ENCODE measurements around the gene THAP10.
A peak's percentile ranks its signal among the peaks of the same experiment; 100 is the strongest.
"Not testable (repeated sequence)": the region's sequence is repeated elsewhere in the genome, so short reads cannot be mapped to it uniquely, and the experiment has no call there.

THAP10 gene

GRCh38 chr15:70876011-70876410 is 16.2 kb downstream of the THAP10 start:
- DNase-seq = no peak

GRCh38 chr15:70875001-70875782 is 17.0 kb downstream of the THAP10 start:
- no peak for DNase-seq

- DNase-seq = no peak
Observed at GRCh38 chr15:70873232-70874054, 18.8 kb downstream of the THAP10 start.

- DNase-seq = not testable (repeated sequence)
Observed at GRCh38 chr15:70871490-70871889, 20.7 kb downstream of the THAP10 start.

DNA sequence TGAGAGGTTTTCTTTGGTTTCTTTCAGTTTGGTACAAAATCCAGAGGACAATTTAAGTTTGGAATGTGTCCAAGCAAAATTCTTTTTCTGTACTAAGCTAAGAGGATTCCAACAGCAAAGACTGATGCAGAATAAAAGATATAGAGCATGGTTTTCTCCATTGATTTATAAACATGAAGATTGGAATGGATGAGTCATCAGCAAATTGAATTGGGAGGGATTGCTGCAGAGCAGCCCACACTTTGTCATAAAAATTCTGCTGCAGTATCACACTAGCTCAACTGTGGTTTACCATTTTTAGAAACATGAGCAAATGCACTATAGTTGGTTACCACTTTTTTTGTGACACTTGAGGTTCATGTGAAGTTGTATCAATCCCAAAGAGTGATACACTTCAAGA is 22.2 kb downstream of the THAP10 start:
- DNase-seq = no peak

DNA sequence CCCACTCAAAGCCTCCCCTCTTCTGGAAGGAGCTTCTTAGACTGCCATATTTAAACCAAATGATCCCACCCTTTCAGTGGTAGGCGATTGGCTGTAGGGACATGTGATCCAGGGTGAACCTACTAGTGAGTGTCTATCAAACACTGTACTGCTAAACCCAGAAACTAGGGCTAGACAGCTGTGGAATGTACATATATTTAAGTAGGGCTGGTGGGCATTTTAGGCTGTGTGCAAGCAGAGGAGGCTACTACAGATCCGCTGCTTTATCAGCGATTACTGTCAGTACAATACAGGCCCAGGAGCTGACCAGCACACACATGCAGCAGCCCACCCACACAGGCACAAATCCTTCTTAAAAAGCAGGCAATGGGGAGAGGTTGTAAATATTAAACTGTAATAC is 22.9 kb downstream of the THAP10 start:
- no peak for DNase-seq

DNA sequence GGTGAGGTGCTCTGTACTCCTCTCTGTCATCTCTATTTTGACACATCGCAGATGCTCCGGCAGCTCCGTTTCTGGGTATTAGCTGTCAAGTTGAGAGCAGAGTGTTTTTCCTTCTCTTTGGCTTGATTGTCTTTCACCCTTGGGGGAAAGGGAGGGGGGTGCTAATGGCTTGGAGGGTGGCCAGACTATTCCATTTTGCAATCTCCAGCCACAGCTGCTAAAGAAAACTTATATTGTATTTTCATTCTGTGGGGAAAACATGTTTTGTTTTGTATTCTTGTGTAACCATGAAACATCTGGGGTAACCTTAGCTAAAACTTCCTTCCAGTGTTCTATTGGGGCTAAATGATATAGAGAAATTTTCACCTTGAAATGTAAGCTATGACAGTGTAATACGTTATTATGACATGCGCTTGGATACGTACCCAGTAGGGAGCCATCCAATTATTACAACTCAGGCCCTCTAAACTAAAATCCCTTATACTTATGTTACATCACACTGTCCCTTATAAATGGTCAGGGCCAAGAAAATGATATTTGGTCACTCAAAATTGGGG is 24.2 kb downstream of the THAP10 start:
- no peak for DNase-seq

GRCh38 chr15:70866982-70867641 is 25.1 kb downstream of the THAP10 start:
- DNase-seq = no peak

- DNase-seq = no peak
Observed at GRCh38 chr15:70863450-70864218, 28.6 kb downstream of the THAP10 start.

DNA sequence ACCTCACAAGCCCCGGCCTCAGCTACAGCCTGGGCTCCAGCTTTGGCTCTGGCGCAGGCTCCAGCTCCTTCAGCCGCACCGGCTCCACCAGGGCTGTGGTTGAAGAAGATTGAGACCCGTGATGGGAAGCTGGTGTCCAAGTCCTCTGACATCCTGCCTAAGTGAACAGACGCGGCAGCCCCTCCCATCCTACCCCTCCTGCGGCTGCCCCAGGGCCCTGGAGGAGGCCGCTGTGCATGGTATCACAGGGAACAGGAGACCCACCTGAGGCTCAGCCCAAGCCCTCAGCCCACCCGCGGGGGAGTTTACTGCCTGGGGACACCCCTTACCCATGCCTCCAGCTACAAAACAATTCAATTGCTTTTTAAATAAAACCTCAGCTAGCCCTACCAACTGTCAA is 32.2 kb downstream of the THAP10 start:
- DNase-seq = no peak

- no peak for DNase-seq
Observed at GRCh38 chr15:70859322-70859908, 32.8 kb downstream of the THAP10 start.

DNA sequence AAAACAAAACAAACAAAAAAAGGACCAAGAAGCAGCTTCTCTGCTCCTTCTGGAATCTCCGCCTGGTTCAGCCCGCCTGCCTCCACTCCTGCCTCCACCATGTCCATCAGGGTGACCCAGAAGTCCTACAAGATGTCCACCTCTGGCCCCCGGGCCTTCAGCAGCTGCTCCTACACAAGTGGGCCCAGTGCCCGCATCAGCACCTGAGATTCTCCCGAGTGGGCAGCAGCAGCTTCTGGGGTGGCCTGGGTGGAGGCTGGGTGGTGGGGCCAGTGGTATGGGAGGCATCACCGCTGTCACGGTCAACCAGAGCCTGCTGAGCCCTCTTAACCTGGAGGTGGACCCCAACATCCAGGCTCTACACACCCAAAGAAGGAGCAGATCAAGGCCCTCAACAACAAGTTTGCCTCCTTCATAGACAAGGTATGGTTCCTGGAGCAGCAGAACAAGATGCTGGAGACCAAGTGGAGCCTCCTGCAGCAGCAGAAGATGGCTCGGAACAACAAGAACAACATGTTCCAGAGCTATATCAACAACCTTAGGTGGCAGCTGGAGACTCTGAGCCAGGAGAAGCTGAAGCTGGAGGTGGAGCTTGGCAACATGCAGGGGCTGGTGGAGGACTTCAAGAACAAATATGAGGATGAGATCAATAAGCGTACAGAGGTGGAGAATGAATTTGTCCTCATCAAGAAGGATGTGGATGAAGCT is 33.5 kb downstream of the THAP10 start:
- DNase-seq = not testable (repeated sequence)

- no peak for DNase-seq
Observed at GRCh38 chr15:70857562-70858285, 34.5 kb downstream of the THAP10 start.

DNA sequence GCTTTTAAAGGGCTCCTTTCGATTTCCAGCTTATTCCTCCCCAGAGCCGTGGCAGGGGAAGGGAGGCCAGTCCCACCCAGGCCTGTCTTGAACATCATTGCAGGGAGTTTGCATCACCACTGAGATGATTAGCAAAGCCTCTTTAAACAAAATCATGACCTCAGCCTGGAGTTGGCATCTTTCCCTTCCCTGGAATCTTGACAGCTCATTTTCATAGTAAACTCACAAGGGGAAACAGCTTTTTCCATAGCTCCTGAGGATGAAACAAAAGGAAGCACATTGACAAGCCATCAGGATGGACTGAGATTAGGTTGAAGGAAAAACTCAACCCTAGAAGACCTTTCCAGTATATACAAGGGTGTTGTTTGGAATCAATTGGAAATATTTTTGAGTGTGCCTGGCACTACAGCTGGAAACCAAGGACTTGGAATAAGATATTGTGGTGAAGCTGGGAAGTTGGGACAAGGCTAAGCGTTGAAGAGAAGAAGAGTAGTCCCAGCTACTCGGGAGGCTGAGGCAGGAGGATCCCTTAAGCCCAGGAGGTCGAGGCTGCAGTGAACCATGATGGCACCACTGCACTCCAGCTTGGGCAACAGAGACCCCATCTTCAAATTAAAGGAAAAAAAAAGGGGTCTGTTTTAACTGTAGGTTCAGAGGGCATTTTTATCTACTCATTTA is 35.2 kb downstream of the THAP10 start:
- no peak for DNase-seq

- no peak for DNase-seq
Observed at GRCh38 chr15:70856177-70856883, 35.9 kb downstream of the THAP10 start.

- no peak for DNase-seq
Observed at GRCh38 chr15:70855764-70856163, 36.5 kb downstream of the THAP10 start.

GRCh38 chr15:70854666-70854976 is 37.6 kb downstream of the THAP10 start:
- no peak for DNase-seq

DNA sequence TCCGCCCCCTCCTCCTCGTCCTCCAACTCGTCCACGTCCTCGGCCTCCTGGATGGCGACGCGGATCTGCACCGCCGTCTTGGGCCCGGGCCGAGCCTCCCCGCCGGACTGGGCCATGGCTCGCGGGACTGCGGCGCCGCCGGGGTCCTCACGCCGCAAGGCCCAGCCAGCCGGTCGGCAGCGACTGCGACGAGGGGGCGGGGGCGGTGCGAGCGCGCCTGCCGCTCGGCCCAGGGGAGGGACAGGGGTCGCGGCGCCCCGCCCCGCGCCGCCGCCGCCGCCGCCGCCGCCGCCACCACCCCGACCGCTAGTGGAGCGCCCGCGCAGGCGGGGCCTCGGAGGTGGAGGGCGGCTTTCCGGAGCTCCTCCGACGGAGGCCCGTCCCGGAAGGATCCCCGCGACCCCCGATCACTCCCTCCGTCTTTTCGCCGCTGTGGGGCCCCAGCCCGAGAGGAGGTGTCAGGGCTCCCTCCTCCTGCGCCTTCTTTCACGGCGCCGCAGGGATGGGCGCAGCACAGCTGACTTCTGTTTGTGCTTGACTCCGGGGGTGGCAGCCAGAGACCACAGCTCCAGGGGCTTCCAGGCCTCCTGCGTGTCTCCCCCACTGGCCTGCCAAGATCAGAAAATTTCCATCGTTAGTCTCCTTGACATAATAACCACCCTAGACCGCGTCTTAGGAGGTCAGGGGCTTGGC is 38.1 kb downstream of the THAP10 start, which contains the start of gene LARP6:
Gene LARP6 (minus strand): TSS at position 185 of the 693 bp plus-strand sequence. CDS start 69 bp downstream, at position 116.
- DNase-seq = peak; percentile 58

Measured in NCI-H146 (cell line).